HT1080 (cell line): ENCODE measurements around the gene ODC1. TPM values are rescaled to one million over a fixed set of nuclear protein-coding genes. Genes with fewer than 3 reads are reported as not detected.
A peak's percentile ranks its signal among the peaks of the same experiment; 100 is the strongest.

Experiments used
- DNase-seq: peaks from one replicate; pipeline ENCODE4 v3.0.0-alpha.2; 2015; ENCODE audit warnings: low read depth
- small RNA-seq: library from RNA; depleted of rRNA; stranded (forward); fragments of <200 nt; gene quantifications from one replicate; pipeline ENCODE3, GENCODE V24; 2014
- total RNA-seq: library from RNA; depleted of rRNA; stranded (reverse); fragments of >200 nt; shearing (Covaris generic); gene quantifications from 2 replicates; pipeline ENCODE4 v1.2.3, GENCODE V29; 2014; rRNA removed

The ODC1 gene
- total RNA-seq, 1 experiment from 2014 or later = 582 TPM

- peak; percentile 42 for DNase-seq
Observed at GRCh38 chr2:10402062-10402585, 46.0 kb downstream of the ODC1 start.

- no peak for DNase-seq
Observed at GRCh38 chr2:10400978-10401951, 46.9 kb downstream of the ODC1 start.

- peak; percentile 39 for DNase-seq
Observed at GRCh38 chr2:10400568-10400977, 47.6 kb downstream of the ODC1 start.

GRCh38 chr2:10400002-10400401 lies 48.1 kb downstream of the ODC1 start:
- no peak for DNase-seq

GRCh38 chr2:10399358-10399757 lies 48.8 kb downstream of the ODC1 start:
- no peak for DNase-seq

- DNase-seq = no peak
Observed at GRCh38 chr2:10398496-10398895, 49.6 kb downstream of the ODC1 start.

GRCh38 chr2:10397878-10398277 lies 50.2 kb downstream of the ODC1 start:
- no peak for DNase-seq

- DNase-seq = no peak
Observed at GRCh38 chr2:10397297-10397875, 50.7 kb downstream of the ODC1 start.

- no peak for DNase-seq
Observed at GRCh38 chr2:10396464-10396863, 51.7 kb downstream of the ODC1 start.

- no peak for DNase-seq
Observed at GRCh38 chr2:10395893-10396292, 52.2 kb downstream of the ODC1 start.

GRCh38 chr2:10393640-10393982 lies 54.5 kb downstream of the ODC1 start:
- no peak for DNase-seq

- DNase-seq = no peak
Observed at GRCh38 chr2:10392951-10393639, 55.0 kb downstream of the ODC1 start.

- no peak for DNase-seq
Observed at GRCh38 chr2:10392548-10392947, 55.6 kb downstream of the ODC1 start.

- no peak for DNase-seq
Observed at GRCh38 chr2:10392100-10392499, 56.0 kb downstream of the ODC1 start.

GRCh38 chr2:10390369-10390801 lies 57.7 kb downstream of the ODC1 start:
- no peak for DNase-seq

Small RNA genes lying within 50 kb of the gene (small RNA-seq; reads per million reads assigned to genes)
- 17.2 reads per million, percentile 92 among the genes with 10 or more reads in this experiment for gene SNORA80B

Other genes starting within 250 kb of the ODC1 start
- gene HPCAL1, start 145.4 kb downstream of the ODC1 start, total RNA-seq = 158 and 201 TPM in 2 replicates
- 50.2 and 52.9 TPM in 2 replicates for gene NOL10, start 241.6 kb upstream of the ODC1 start, total RNA-seq